ENCODE measurements around the gene MMP11.

MMP11 gene

GRCh38 chr22:23803001-23803819, 30.6 kb downstream of the MMP11 start:
- DNase-seq: no peak

DNA sequence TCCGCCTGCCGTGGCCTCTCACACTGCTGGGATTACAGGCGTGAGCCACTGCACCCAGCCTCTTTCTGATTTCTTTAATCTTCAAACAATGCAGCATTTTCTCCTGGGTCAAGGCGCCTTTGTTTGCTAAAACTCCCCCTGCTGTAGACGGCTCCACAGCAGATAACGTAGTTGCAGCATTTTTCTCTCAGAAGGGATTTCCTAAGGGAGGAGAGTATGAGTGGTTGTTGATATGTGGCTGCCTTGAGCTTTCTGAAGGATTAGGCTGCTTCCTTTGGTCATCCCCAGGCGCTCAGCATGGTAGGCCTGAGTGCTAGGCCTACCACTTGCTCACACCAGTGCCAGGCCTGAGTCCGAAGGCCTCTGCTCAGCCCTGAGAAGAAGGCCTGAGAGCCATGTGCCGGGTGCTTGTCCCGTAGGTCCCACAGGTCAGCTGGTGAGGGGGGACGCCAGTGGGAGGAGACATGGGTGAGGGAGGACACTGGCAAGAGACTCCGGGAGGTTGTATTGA, 32.2 kb downstream of the MMP11 start:
- no peak for DNase-seq

- no peak for DNase-seq
These were observed 34.2 kb downstream of the MMP11 start for GRCh38 chr22:23806837-23807236.

DNA sequence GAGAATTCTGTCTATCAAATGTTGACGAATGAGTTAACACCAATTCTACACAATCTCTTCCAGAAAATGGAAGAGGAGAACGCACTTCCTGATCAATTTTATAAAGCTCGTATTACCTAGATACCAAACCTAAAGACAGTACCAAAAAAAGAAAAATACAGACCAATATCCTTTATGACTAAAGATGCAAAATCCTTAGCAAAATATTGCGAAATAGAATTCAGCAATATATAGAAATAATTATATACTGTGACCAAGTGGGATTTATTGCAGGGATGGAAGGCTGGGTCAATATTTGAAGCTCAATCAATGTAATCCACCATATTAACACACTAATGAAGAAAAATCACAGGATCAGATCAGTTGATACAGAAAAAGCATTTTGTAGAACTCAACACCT, 39.7 kb downstream of the MMP11 start:
- DNase-seq: no peak

GRCh38 chr22:23815541-23816155, 43.0 kb downstream of the MMP11 start:
- peak; percentile 66 for DNase-seq

DNA sequence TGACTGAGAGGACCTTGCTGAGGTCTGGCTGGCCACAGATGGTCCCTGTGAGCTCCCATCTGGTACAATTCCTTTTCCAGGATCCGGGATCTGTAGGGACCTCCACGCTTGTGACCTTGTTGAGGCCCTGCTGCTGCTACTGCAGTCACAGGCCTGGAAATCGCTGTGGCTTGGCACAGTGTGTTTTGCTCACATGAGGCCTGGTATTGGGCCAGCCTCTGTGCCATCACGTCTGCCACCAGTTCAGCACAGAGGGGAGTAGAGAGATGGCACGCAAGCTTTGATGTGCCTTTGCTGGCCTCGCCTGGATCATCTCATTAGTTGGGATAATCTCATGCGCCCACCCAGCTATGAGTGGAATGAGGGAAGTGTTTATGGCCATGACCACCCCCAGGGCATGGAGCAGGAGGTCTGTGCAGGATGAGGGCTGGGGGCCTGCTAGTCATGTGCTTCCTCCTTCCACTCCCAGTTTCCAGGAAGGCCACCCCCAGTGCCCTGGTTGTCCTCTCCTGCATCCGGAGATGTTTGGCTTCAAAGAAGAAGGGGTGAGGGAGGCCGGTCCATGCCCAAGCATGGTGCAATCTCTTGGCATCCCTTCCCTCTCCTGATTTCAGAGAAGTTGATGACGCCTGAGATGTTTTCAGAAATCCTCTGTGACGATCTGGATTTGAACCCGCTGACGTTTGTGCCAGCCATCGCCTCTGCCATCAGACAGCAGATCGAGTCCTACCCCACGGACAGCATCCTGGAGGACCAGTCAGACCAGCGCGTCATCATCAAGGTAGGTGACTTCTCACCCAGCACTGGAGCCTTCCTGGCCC, 43.7 kb downstream of the MMP11 start:
- peak; percentile 28 for DNase-seq

GRCh38 chr22:23817146-23817545, 44.5 kb downstream of the MMP11 start:
- DNase-seq: no peak

DNA sequence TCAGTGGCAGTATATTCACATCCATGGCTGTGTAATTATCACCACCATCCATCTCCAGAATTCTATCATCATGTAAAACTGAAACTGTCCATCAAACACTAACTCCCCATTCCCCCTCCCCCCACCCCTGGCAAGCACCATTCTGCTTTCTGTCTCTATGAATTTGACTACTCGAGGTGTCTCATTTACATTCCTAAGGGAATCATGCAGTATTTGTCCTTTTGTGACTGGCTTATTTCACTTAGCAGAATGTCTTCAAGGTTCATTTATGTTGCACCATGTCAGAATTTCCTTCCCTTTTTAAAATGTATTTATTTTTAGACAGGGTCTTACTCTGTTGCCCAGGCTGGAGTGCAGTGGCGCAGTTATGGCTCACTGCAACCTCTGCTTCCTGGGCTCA, 45.9 kb downstream of the MMP11 start:
- DNase-seq: no peak

DNA sequence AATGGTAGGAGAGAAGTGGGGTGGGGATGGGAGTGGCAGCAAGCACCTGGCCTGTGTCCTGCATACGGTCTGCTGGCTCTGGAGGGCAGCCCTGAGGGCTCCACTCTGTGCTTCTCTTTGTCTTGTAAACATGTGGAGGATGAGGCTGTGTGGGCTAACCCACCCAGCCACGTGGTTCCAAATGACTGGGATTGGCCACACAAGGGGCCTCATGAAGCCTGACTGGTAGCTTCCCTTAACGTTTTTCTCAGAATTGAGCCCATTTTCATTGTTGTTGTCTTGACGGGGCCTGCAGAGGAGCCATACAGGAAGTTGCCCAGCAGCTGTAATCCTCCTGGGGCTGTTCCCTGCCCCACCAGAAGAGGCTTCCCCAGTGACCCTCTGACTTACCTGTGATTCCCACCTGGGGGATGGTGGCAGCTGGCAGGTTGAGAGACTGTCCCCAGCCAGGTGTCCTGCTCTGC, 48.1 kb downstream of the MMP11 start:
- DNase-seq: no peak

GRCh38 chr22:23822101-23822671, 49.5 kb downstream of the MMP11 start:
- no peak for DNase-seq

DNA sequence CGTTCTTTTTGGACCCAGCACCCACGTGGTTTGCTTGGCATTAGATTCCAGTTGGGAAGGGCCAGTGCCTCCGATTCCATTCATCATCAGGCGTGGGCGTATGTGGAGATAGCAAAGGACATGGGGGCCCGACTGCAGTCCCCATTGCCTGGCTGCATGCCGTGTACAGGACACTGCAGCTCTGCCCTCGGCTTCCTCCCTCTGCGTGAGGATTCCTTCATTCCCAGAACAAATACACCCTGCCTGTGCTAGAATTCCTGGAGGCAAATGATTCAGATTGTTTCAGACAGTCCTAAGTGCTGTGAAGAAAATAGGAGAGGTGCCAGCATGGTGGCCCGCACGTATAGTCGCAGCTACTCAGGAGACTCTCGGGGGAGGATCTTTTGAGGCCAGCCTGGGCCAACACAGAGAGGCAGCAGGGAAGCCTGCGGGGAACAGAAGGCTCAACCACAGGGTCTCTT, 50.7 kb downstream of the MMP11 start:
- DNase-seq: peak; percentile 89

GRCh38 chr22:23824476-23825245, 52.0 kb downstream of the MMP11 start:
- no peak for DNase-seq

DNA sequence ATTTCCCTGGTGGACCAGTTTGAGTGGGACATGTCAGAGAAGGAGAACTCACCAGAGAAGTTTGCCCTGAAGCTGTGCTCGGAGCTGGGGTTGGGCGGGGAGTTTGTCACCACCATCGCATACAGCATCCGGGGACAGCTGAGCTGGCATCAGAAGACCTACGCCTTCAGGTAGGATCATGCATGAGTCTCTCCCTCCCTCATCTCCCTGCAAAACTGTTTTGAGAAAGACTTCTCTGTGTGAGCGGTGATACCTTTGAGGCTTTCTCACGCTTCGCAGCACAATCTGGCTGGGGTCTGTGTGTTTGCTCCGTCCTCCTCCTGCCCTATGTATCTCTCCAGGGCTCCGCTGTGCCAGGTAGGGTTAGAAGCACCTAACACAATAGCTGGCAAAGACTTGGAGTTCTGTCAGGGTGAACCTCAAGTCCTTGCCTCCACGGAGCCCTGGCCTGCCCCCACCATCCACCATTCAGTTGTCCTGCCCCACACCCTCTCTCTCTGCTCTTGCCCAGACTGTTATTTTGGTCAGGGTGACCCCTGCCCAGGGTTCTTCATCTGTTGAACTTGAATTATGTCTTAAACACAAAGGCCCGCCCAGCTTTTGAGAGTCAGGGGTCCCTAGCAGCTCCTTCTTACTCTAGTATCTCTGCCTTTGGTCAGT, 52.7 kb downstream of the MMP11 start:
- DNase-seq: no peak

- DNase-seq: peak; percentile 97
These were observed 54.1 kb downstream of the MMP11 start for GRCh38 chr22:23826510-23827350.

DNA sequence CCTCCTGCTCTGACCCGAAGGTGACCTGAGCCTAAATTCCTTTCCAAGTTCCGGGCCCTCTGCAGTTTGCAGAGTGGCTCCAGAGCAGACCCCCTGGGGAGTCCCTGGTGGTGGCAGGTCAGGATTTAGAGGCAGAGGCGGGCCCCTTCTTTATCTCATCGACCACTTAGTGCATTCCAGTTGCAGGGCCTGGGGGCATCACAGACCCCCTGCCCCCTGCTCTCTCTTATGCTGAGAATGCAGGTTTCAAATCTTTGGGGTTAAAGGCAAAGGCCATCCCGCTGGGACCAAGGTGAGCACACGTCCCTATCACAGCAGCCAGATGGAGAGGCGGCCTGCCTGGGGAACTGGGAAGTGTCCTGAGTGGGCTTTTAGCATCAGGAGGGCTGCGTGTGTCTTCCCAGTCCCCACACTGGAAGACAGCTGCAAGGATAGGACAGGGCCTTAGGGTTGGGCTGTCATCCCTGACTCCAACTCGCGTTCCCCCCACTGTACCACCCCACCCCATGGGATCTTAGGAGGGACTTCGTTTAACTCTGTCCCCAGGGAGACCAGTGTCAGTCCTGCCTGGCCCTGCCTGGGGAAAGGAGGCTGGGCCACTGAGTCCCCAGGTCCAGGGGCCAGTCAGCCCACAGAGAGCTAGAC, 54.8 kb downstream of the MMP11 start:
- DNase-seq: no peak

DNA sequence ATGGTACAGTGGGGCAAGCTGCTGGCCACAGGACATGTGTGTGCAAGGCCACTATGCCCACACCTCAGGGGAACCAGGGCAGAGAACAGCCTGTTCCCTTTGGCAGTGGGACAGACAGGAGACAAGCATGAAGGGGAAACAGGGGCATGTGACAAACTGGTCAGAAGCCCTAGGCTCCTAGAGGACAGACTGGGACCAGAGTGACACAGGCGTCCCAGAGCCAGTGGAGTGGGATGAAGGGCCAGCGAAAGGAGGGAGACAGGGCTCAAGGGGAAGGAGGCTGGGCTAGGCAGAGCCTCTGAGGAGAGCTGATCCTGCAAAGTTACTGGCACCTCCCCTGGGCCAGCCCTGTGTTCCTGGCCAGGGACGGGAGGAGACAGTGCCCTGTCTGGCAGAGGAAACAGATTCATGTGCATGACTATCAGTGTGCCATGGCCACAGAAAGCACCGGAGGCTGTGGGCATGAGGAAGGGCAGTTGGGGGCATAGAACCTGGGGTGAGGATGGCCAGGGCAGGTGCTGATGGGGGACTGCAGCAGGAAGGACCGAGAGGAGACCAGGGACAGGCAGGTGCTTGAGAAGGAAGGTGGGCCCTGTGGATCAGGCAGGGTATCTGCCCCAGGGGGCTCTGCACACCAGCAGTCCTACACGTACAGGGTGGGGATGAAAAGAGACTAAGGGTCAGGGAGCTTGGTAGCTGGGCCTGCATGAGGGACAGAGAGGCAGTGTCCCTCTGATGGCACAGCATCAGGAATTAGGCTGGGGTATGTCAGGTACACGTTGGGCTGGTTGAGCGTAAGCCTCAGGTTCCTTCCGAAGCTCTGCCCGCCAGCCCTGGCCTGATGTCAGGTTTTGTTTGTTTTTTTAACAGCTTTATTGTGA, 56.4 kb downstream of the MMP11 start:
- DNase-seq: no peak

GRCh38 chr22:23829845-23830372, 57.3 kb downstream of the MMP11 start:
- DNase-seq: peak; percentile 95

GRCh38 chr22:23831261-23831660, 58.6 kb downstream of the MMP11 start:
- DNase-seq: no peak

All from fibroblast of skin of back (primary cell).